GM19438 (cell line): ENCODE data around the gene CLCN1.

Experiments
- ATAC-seq: cut with Tn5 transposase; IDR thresholded peaks from one replicate; pipeline ENCODE4 v1.9.1; 2021; ENCODE audit warnings: low read depth; ENCODE audit not compliant: unreplicated experiment

The CLCN1 gene

GRCh38 chr7:143394777-143395176 is 78.9 kb downstream of the CLCN1 start:
- ATAC-seq, result no peak

GRCh38 chr7:143395187-143396149 is 79.6 kb downstream of the CLCN1 start:
- ATAC-seq, result no peak

- ATAC-seq, result no peak
Observed at GRCh38 chr7:143396182-143396581, 80.3 kb downstream of the CLCN1 start.

- ATAC-seq, result no peak
Observed at GRCh38 chr7:143396625-143397556, 81.0 kb downstream of the CLCN1 start.

GRCh38 chr7:143397710-143398530 is 82.0 kb downstream of the CLCN1 start:
- no peak for ATAC-seq

- ATAC-seq, result no peak
Observed at GRCh38 chr7:143398616-143399015, 82.7 kb downstream of the CLCN1 start.

- no peak for ATAC-seq
Observed at GRCh38 chr7:143399151-143399550, 83.2 kb downstream of the CLCN1 start.

GRCh38 chr7:143399642-143400041 is 83.7 kb downstream of the CLCN1 start:
- ATAC-seq, result no peak

GRCh38 chr7:143401265-143401664 is 85.4 kb downstream of the CLCN1 start:
- ATAC-seq, result no peak
